NCI-H2196 (cell line): ENCODE results near the gene RAB3B.
"Not testable (repeated sequence)": the region's sequence is repeated elsewhere in the genome, so short reads cannot be mapped to it uniquely, and the experiment has no call there.

Experiments used
- DNase-seq: peaks from one replicate; lab custom pipeline; 2025; ENCODE audit not compliant: unreplicated experiment; lab: John Stamatoyannopoulos, UW

The RAB3B gene

GRCh38 chr1:51990478-51990965, at the start of gene RAB3B:
RAB3B (minus strand) TSS chr1:51990700; CDS start chr1:51977117, 13,583 bp downstream.
- DNase-seq = peak; percentile 75

- no peak for DNase-seq
Measured at GRCh38 chr1:52037909-52038308, 47.4 kb upstream of the RAB3B start.

DNA sequence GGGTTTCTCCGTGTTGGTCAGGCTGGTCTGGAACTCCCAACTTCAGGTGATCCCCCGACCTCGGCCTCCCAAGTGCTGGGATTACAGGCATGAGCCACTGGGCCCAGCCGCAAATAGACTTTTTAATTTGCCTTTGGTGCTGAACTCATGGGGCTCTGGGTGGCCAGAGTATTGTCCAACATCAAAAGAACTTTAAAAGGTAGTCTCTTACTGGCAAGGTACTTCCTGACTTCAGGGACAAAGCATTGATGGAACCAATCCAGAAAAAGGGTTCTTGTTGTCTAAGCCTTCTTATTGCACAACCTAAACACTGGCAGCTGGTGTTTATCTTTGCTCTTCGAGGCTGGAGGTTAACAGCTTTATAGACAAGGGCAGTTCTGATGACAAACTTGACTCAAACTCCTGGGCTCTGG, 46.9 kb upstream of the RAB3B start:
- peak; percentile 82 for DNase-seq

- no peak for DNase-seq
Measured at GRCh38 chr1:52034050-52034384, 43.5 kb upstream of the RAB3B start.

DNA sequence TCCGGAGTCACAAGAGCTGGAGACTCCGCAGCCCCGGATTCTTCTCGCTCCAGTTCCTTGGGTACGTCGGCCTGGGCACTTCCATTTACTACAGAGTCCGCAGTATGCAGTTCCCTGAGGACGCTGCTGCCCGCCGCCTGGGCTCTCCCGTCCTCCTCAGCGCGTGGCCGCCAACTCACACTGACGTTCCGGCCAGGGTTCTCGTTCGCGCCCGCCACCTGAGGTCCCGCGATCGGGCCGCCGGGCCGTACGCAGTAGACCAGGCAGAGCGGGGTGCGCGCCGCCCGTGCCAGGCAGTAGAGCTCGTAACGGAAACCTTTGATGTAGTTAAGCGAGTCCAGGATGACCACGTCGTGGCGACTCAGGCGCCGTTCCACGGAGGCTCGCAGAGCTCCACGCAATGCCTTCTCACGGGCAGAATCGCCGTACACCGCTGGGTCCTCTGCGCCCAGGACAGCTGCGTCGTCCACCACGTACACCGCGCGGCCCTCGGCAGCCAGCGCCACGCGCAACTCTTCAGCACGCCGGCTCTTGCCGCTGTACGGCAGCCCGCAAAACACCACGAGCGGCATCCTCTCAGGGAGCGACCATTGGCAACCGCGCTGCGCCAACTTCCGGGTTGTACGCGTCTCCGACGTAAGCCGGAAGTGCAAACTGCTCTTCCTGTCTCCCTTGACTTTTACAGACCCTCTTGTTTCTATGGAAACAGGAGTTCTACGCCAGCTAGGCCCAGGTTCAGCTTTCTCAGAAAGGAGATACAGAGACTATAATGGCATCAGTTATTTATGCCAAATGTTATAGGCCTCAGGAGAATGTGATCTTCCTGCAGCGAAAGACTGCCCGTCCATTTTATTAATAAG, 42.9 kb upstream of the RAB3B start, which contains the start of gene KTI12:
TSS of gene KTI12 (minus strand) at position 621 of the 860 bp plus-strand sequence. CDS start at position 572, 49 bp downstream.
- DNase-seq = peak; percentile 93

DNA sequence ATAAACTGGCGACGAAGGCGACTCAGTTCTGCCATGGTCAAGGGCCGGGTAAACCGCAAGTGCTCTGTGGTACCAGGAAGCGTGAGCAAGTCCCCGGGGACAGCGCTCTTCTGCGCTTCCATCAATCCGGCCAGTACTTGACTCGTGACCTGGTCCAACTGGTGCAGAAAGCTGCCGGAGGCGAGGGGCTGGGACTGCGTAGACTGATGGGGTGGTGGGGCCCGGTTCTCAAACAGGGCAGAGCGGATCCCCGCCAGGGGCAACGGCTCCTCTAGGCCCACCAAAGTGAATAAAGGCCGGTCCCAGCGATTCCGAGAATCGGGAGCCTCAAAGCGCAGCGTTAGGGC, 42.3 kb upstream of the RAB3B start:
- no peak for DNase-seq

DNA sequence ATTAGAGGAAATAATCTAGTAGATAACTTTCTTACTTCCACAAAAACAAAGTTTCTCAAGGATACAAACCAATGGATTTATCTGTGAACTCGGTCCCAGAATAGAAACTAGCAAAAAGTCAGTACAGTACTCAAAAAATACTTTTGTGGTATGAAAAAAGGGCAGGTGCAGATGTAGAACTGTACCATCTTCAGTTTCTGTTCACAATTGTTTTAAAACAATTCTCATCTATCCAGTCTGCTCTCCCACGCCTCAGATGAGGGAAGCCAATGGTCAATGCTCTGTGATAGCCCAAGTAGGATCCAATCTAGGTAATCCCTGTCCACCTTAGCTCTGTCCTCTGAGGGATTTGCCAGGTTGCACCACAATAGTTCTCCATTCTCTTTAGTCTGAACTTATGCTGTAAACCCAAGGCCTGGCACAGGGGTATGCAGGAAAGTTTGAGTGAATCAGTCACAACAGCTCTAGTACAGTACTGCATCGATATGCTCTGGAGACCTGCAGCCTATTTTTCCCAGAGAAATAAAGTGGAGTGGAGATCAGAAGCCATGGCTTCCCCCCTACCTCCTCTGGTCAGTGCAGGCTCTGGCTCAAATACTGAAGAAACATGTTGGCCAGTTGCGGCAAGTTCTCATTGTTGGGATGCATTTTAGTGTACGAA, 41.8 kb upstream of the RAB3B start:
- DNase-seq = no peak

DNA sequence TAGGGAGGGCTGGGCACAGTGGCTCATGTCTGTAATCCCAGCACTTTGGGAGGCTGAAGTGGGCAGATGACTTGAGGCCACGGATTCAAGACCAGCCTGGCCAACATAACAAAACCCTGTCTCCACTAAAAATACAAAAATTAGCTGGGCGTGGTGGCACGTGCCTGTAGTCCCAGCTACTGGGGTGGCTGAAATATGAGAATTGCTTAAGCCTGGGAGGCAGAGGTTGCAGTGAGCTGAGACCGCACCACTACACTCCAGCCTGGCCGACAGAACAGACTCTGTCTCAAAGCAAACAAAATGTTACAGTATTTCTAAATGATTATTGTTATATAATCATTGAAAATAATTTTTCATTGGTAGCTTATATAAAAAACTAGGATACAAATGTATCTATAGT, 38.3 kb upstream of the RAB3B start:
- not testable (repeated sequence) for DNase-seq

DNA sequence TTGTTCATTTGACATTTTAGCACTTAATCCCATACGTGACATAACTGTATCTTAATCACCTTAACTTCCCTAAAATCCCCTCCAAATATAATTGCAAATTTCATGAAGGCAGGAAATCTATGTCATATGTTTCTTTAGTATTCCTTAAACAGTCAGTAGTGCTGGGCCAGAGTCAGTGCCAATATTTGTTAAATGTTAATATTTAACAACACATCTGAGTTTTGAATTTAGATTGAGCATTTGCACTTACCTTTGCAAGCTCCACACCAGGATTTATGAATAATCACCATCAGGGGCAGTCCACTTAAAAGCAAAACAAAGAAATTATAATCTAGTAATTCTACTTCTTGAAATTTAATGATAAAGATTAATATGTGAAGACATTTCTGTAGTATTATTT, 37.8 kb upstream of the RAB3B start:
- no peak for DNase-seq

GRCh38 chr1:52026278-52026677, 35.8 kb upstream of the RAB3B start:
- DNase-seq = no peak

- no peak for DNase-seq
Measured at GRCh38 chr1:52022133-52022532, 31.6 kb upstream of the RAB3B start.

DNA sequence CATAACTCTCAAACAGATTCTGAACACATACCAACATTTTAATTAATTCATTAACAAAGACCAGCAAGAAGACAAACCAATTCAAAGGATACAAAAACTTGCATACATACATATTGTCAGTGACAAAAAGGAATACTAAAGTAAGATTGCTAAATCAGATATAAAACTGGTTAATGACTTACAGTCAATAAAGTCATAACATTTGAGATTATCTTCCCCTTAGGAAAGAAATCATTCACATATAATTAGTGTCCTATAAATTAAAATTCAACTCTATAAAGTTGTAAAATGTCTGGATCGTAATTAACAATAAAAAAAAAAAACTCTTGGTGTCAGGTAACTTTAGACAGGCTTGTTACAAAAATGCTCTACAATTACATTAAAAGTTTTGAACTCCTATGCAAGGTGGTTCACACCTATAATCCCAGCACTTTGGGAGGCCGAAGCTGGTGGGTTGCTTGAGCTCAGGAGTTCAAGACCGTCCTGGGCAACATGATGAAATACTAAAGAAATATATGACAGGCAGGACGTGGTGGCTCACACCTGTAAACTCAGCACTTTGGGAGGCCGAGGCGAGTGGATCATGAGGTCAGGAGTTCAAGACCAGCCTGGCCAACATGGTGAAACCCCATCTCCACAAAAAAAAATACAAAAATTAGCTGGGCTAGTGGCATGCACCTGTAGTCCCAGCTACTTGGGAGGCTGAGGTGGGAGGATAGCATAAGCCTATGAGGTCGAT, 17.7 kb upstream of the RAB3B start:
- no peak for DNase-seq

GRCh38 chr1:52007215-52008002, 16.9 kb upstream of the RAB3B start:
- DNase-seq = no peak

DNA sequence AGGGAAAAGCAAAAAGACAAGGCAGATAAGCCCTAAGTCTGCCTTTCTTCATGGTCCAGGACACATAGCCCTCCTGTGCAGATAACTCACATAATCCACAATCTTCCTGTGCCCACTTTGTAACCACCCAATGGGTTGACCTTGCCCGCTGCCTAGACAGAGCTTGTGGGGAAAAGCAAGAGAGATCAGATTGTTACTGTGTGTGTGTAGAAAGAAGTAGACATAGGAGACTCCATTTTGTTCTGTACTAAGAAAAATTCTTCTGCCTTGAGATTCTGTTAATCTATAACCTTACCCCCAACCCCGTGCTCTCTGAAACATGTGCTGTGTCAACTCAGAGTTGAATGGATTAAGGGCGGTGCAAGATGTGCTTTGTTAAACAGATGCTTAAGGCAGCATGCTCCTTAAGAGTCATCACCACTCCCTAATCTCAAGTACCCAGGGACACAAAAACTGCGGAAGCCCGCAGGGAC, 15.6 kb upstream of the RAB3B start:
- not testable (repeated sequence) for DNase-seq

GRCh38 chr1:52005548-52005947, 15.0 kb upstream of the RAB3B start:
- DNase-seq = not testable (repeated sequence)

DNA sequence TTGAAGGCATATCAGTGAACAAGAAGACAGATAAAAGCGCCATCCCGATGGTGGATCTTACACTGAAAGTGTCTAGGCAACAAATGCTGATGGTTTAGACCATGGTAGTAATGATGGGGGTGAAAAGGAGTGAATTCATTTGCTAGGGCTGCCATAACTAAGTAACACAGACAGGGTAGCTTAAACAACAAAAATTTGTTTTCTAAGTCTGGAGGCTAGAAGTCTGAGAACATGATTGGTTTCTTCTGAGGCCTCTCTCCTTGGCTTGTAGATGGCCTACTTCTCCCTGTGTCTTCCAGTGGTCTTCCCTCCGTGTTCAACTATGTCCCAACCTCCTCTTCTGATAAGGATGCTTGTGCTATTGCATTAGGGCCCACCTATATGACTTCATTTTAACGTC, 13.4 kb upstream of the RAB3B start:
- DNase-seq = no peak

DNA sequence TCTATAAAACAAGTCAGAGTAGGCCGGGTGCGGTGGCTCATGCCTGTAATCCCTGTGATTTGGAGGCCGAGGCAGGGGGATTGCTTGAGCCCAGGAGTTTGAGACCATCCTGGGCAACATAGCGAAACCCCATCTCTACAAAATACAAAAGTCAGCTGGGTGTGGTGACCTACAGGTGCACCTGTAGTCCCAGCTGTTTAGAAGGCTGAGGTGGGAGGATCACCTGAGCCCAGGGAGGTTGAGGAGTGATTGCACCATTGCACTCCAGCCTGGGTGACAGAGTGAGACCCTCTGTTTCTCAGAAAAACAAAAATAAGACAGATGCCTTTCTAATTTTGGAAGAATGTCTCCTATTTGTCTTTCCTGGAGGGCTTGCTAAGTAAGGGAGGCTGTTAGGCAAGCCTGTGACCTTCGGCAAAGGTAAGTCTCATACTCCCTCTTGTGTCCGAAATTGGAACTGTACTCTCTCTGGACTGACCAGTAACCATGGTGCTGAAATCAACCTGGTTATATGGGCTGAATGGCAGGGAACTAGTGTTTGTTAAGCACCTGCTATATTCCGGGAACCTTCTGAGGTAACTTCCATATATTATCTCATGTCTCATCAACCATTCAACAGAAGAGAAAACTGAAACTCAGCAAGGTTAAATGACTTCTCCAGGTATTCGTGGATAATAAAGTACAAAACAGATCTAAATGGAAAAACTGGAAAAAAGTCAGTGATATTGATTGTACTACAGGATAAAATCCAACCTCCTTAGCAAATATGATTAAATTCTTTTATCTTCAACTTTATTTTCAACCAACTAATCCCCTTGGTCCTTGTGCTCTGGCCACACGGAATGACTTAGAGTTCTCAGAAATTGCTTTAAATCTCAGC, 11.8 kb upstream of the RAB3B start:
- peak; percentile 93 for DNase-seq

DNA sequence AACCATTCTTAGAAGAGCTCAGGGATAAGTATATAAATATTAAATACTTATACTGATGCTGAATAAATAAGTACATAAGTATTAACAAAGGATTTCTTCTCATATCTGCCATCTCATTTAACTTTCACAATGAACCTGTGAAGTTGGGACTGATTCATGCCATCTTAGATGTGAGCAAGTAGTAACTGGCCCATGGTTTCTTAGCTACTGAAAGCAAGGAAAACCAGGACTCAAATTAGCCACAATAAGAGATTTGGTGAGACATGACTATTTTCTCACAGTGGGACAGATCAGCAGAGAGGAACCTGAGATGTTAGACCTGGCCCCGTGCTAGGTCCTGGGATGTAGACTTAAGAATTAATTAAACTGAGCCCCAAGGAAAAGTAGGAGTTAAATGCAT, 8.2 kb upstream of the RAB3B start:
- DNase-seq = no peak

- DNase-seq = no peak
Measured at GRCh38 chr1:51997974-51998382, 7.5 kb upstream of the RAB3B start.
